ENCODE results near the gene GBF1. TPM values are rescaled to one million over a fixed set of nuclear protein-coding genes. Genes with fewer than 3 reads are reported as not detected.
A peak's percentile ranks its signal among the peaks of the same experiment; 100 is the strongest.

The GBF1 gene
- total RNA-seq, 6 experiments from 2014 or later: 67.2 to 83.6 (median 74.2) TPM

- peaks cover 38% of the 10 kb centered on the region for H3K4me1 Mint-ChIP-seq (ENCODE audit: low read depth)
- H3K9me3 Mint-ChIP-seq: no peaks in the 10 kb centered on the region
- no peak for TF ChIP-seq CTCF (IDR thresholded peaks at IDR 0.05)
- H3K27me3 Mint-ChIP-seq (ENCODE audit: insufficient read depth): no peaks in the 10 kb centered on the region
- H3K36me3 Mint-ChIP-seq (ENCODE audit: low read depth): peaks cover 9% of the 10 kb centered on the region
- no peak overlapping the region for H3K27ac Mint-ChIP-seq
- no peak for DNase-seq
- no peak overlapping the region for H3K4me3 Mint-ChIP-seq
These were observed 42.7 kb downstream of the GBF1 start for GRCh38 chr10:102287991-102288390.

- Mint-ChIP-seq H3K36me3 (ENCODE audit: low read depth) (peaks cover 9% of the 10 kb centered on the region), H3K4me3 (no peak overlapping the region), H3K27me3 (ENCODE audit: insufficient read depth) (no peaks in the 10 kb centered on the region), H3K9me3 (no peaks in the 10 kb centered on the region), H3K4me1 (ENCODE audit: low read depth) (peaks cover 38% of the 10 kb centered on the region), H3K27ac (no peak overlapping the region)
- TF ChIP-seq CTCF (IDR thresholded peaks at IDR 0.05): no peak
- DNase-seq: no peak
These were observed 44.0 kb downstream of the GBF1 start for GRCh38 chr10:102289356-102289755.

- DNase-seq: no peak
- H3K4me1 Mint-ChIP-seq (ENCODE audit: low read depth): peaks cover 38% of the 10 kb centered on the region
- H3K27me3 Mint-ChIP-seq (ENCODE audit: insufficient read depth): no peaks in the 10 kb centered on the region
- no peak overlapping the region for H3K27ac Mint-ChIP-seq
- peaks cover 9% of the 10 kb centered on the region for H3K36me3 Mint-ChIP-seq (ENCODE audit: low read depth)
- no peak overlapping the region for H3K4me3 Mint-ChIP-seq
- no peak for TF ChIP-seq CTCF (IDR thresholded peaks at IDR 0.05)
- H3K9me3 Mint-ChIP-seq: no peaks in the 10 kb centered on the region
These were observed 44.5 kb downstream of the GBF1 start for GRCh38 chr10:102289840-102290239.

GRCh38 chr10:102291221-102291905, 46.0 kb downstream of the GBF1 start:
- Mint-ChIP-seq H3K27me3 (ENCODE audit: insufficient read depth) (no peaks in the 10 kb centered on the region), H3K36me3 (ENCODE audit: low read depth) (peaks cover 9% of the 10 kb centered on the region), H3K4me3 (no peak overlapping the region), H3K27ac (peak overlapping the region; percentile 0; the same call in 1 of the 2 replicates), H3K4me1 (ENCODE audit: low read depth) (peaks cover 24% of the 10 kb centered on the region), H3K9me3 (no peaks in the 10 kb centered on the region)
- TF ChIP-seq CTCF (IDR thresholded peaks at IDR 0.05): no peak
- DNase-seq: no peak

- Mint-ChIP-seq H3K4me1 (ENCODE audit: low read depth) (peaks cover 31% of the 10 kb centered on the region), H3K4me3 (no peak overlapping the region), H3K27me3 (ENCODE audit: insufficient read depth) (no peaks in the 10 kb centered on the region; the same call in 1 of the 2 replicates), H3K9me3 (no peaks in the 10 kb centered on the region), H3K27ac (no peak overlapping the region), H3K36me3 (ENCODE audit: low read depth) (no peaks in the 10 kb centered on the region)
- TF ChIP-seq CTCF (IDR thresholded peaks at IDR 0.05): no peak
- DNase-seq: no peak
These were observed 51.8 kb downstream of the GBF1 start for GRCh38 chr10:102297101-102297500.

Measured in HFFc6 (cell line).